Endothelial cell of umbilical vein (primary cell): ENCODE data around the gene AKAP13. TPM values are rescaled to one million over a fixed set of nuclear protein-coding genes. Genes with fewer than 3 reads are reported as not detected.

Experiments
- BruUV-seq: library from RNA; stranded (reverse); fragments of 400-500 nt; replicated peaks from 2 replicates; lab custom pipeline; 2021; lab: Mats Ljungman, UMichigan
- CTCF ChIA-PET: fragments of 300-600, 350-600 bp; sonication (Branson Sonifier 250); formaldehyde crosslinking; loops from one replicate; lab custom pipeline; 2021; ENCODE audit warnings: antibody characterized with exemption, inconsistent platforms; lab: Charles Lee
- POLR2A ChIA-PET: fragments of 300-600, 350-600 bp; sonication (Branson Sonifier 250); formaldehyde crosslinking; loops from one replicate; lab custom pipeline; 2021; ENCODE audit warnings: antibody characterized with exemption, inconsistent platforms; lab: Charles Lee
- DNase-seq: peaks from one replicate; pipeline ENCODE4 v3.0.0-alpha.2; 2011; ENCODE audit warnings: low read depth, low spot score
- FAIRE-seq: peaks from 2 replicates; lab custom pipeline; 2011; peaks lifted over from hg19 to GRCh38; lab: Jason Lieb, UNC
- H2AFZ ChIP-seq: 2 replicates; pipeline ENCODE4 v1.6.0; 2012; ENCODE audit warnings: low read depth, low read length, control low read depth, inconsistent platforms
- H3K27ac ChIP-seq: 2 replicates; pipeline ENCODE4 v1.5.1; 2011; ENCODE audit warnings: low read depth, mild to moderate bottlenecking, control low read depth, low read length, moderate library complexity; ENCODE audit not compliant: insufficient read depth
- H3K27me3 ChIP-seq, 2 experiments: 2 replicates each; pipeline versions ENCODE4 v1.6.0 to v1.6.1; 2011; ENCODE audit warnings: low read length in 2 of 2, mixed read lengths in 1 of 2; ENCODE audit not compliant: control insufficient read depth in 2 of 2, insufficient read depth in 2 of 2
- H3K36me3 ChIP-seq, 2 experiments: 2 replicates in 1 of 2; 3 replicates in 1 of 2; pipeline ENCODE4 v1.5.1; 2011; ENCODE audit warnings: low read length in 2 of 2, mild to moderate bottlenecking in 1 of 2, moderate library complexity in 1 of 2; ENCODE audit not compliant: control insufficient read depth in 2 of 2, insufficient read depth in 2 of 2; ENCODE audit errors: extremely low read depth in 1 of 2
- H3K4me1 ChIP-seq: 3 replicates; pipeline ENCODE4 v1.5.1; 2011; ENCODE audit warnings: mild to moderate bottlenecking, low read length; ENCODE audit not compliant: control insufficient read depth, insufficient read depth; ENCODE audit errors: extremely low read depth
- H3K4me2 ChIP-seq: 2 replicates; pipeline ENCODE4 v1.6.1; 2011; ENCODE audit warnings: low read length, control low read depth, mixed read lengths; ENCODE audit not compliant: insufficient read depth
- H3K4me3 ChIP-seq, 3 experiments: fragments of 200-600 bp in 1 of 3; sonication (generic), shearing (Covaris generic) in 1 of 3; replicated peaks in 1 of 3; 2 replicates each; pipeline ENCODE4 v1.5.1; 2011 to 2016; ENCODE audit warnings: control low read depth in 3 of 3, low read length in 3 of 3, mild to moderate bottlenecking in 2 of 3, inconsistent platforms in 1 of 3, low read depth in 1 of 3, moderate library complexity in 1 of 3; ENCODE audit not compliant: insufficient read depth in 1 of 3
- H3K79me2 ChIP-seq: 2 replicates; pipeline ENCODE4 v1.6.0; 2012; ENCODE audit warnings: low read length, inconsistent platforms; ENCODE audit not compliant: control insufficient read depth, insufficient read depth
- H3K9ac ChIP-seq: replicated peaks from 2 replicates; pipeline ENCODE3; 2011; ENCODE audit warnings: low read length, control low read depth; ENCODE audit not compliant: insufficient read depth; ENCODE audit errors: extremely low read depth
- H3K9me1 ChIP-seq: replicated peaks from 3 replicates; pipeline ENCODE4 v1.6.0; 2011; ENCODE audit warnings: mild to moderate bottlenecking, low read length; ENCODE audit not compliant: control insufficient read depth, insufficient read depth; ENCODE audit errors: extremely low read depth
- H3K9me3 ChIP-seq: replicated peaks from 2 replicates; pipeline ENCODE4 v1.5.1; 2012; ENCODE audit warnings: low read length, inconsistent platforms; ENCODE audit not compliant: control insufficient read depth, insufficient read depth
- H4K20me1 ChIP-seq: replicated peaks from 2 replicates; pipeline ENCODE3; 2011; ENCODE audit warnings: mild to moderate bottlenecking, low read length; ENCODE audit not compliant: control insufficient read depth, insufficient read depth; ENCODE audit errors: extremely low read depth
- EZH2 ChIP-seq: IDR thresholded peaks from 2 replicates; pipeline ENCODE4 v1.6.1; 2012; ENCODE audit warnings: borderline replicate concordance, low read depth, mild to moderate bottlenecking, moderate library complexity, low read length, inconsistent platforms; ENCODE audit not compliant: severe bottlenecking
- FOS ChIP-seq: IDR thresholded peaks from 2 replicates; pipeline ENCODE4 v1.6.1; 2011; ENCODE audit warnings: mild to moderate bottlenecking, low read length, moderate library complexity, borderline replicate concordance; ENCODE audit not compliant: insufficient read depth
- GATA2 ChIP-seq: IDR thresholded peaks from 2 replicates; pipeline ENCODE4 v1.7.0; 2011; ENCODE audit warnings: low read depth, mild to moderate bottlenecking, moderate library complexity, mixed read lengths, low read length; ENCODE audit not compliant: insufficient read length, insufficient read depth
- JUN ChIP-seq: IDR thresholded peaks from 2 replicates; pipeline ENCODE4 v1.6.1; 2011; ENCODE audit warnings: borderline replicate concordance, low read depth; ENCODE audit not compliant: insufficient read length, insufficient read depth
- MAX ChIP-seq: IDR thresholded peaks from 2 replicates; pipeline ENCODE4 v1.6.1; 2011; ENCODE audit not compliant: insufficient read depth, insufficient read length
- MYC ChIP-seq: IDR thresholded peaks from one replicate; pipeline ENCODE4 v1.6.1; 2011; ENCODE audit warnings: mild to moderate bottlenecking, low read depth, low read length
- POLR2A ChIP-seq: IDR thresholded peaks from 2 replicates; pipeline ENCODE4 v1.6.1; 2012; ENCODE audit warnings: low read depth, mild to moderate bottlenecking, control low read depth, low read length
- POLR2AphosphoS5 ChIP-seq: IDR thresholded peaks from 2 replicates; pipeline ENCODE4 v1.6.1; 2012; ENCODE audit warnings: low read depth, mild to moderate bottlenecking, control low read depth, low read length, moderate library complexity; ENCODE audit not compliant: insufficient read depth
- dilution Hi-C: fragments of 300-500 bp; cut with MboI; formaldehyde crosslinking; loops from one replicate; pipeline ENCODE4 v1.15.0; 2019; ENCODE audit warnings: low sequenced_read_pairs; ENCODE audit not compliant: extremely low pct_ligation_motif_present
- intact Hi-C: fragments of 100-400 bp; cut with micrococcal nuclease; formaldehyde crosslinking; loops from one replicate; pipeline ENCODE4 v1.10.0; 2022
- polyA plus RNA-seq, 4 experiments: library from polyadenylated mRNA; depleted of rRNA in 3 of 4; stranded (reverse) in 3 of 4; unstranded in 1 of 4; fragments of >200 nt; gene quantifications; 2 replicates each; pipeline versions ENCODE4 v1.2.1 to v1.2.3, GENCODE V29; 2011 to 2012; ENCODE audit warnings: missing spikeins in 1 of 4
- total RNA-seq: library from RNA; stranded (reverse); gene quantifications from 2 replicates; pipeline ENCODE4 v1.2.3, GENCODE V29; 2021
- TF ChIP-seq, protein P1 (sequence below), 2 donors: IDR thresholded peaks; 1 replicate in 1 of 2; 2 replicates in 1 of 2; pipeline ENCODE4 v1.5.1; 2011; ENCODE audit warnings: low read length in 2 of 2, mild to moderate bottlenecking in 2 of 2, moderate library complexity in 2 of 2, control low read depth in 1 of 2, inconsistent platforms in 1 of 2, low read depth in 1 of 2; ENCODE audit not compliant: insufficient read depth in 1 of 2; ENCODE audit errors: extremely low read depth in 1 of 2

Gene AKAP13
- total and polyA plus RNA-seq, 2 donors (not counting 3 experiments of a cell fraction or from before 2014, with no cell fraction given) = 22.8 to 87.8 TPM

DNA sequence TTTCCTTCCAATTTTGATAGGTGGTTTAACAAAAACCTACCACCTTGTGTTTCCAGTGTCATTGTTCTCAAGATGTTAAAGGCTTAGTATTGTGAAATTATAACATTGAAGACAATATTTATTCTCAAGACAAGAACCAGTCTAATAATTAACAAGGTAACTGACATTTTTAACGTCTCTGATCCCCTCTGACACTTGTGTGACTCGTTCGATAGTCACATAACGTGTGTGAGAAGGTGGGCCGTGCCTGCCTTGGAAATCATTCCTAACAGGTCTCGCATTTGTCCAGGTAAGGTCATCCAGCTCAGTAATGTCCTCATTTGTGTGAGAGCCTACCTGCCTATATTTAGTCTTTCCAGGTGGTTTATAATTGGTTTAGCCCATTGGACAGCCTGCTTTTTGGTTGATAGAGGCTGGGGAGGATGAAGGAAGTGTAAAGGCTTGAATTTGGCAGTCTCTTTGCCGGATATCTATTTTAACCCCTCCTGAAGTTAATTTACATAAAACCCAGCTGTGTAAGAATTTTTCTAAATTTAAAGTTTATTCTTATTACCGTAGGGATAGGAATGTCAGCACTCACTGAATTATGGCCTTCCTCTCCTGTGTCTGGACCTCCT, 94.4 kb downstream of the AKAP13 start:
- Histone ChIP-seq H3K9ac (no peak overlapping the region), H3K79me2 (peaks cover 35% of the 10 kb centered on the region), H3K4me3 (no peak overlapping the region), H3K9me3 (no peaks in the 10 kb centered on the region), H3K4me1 (peaks cover 40% of the 10 kb centered on the region), H3K27ac (no peak overlapping the region), H3K9me1 (no peaks in the 10 kb centered on the region), H3K4me2 (no peak overlapping the region), H3K27me3 (no peaks in the 10 kb centered on the region), H4K20me1 (peaks cover 25% of the 10 kb centered on the region), H3K36me3 (no peaks in the 10 kb centered on the region), H2AFZ (no peak overlapping the region)
- FAIRE-seq (no peak), DNase-seq (no peak)
- TF ChIP-seq, protein P1, sequence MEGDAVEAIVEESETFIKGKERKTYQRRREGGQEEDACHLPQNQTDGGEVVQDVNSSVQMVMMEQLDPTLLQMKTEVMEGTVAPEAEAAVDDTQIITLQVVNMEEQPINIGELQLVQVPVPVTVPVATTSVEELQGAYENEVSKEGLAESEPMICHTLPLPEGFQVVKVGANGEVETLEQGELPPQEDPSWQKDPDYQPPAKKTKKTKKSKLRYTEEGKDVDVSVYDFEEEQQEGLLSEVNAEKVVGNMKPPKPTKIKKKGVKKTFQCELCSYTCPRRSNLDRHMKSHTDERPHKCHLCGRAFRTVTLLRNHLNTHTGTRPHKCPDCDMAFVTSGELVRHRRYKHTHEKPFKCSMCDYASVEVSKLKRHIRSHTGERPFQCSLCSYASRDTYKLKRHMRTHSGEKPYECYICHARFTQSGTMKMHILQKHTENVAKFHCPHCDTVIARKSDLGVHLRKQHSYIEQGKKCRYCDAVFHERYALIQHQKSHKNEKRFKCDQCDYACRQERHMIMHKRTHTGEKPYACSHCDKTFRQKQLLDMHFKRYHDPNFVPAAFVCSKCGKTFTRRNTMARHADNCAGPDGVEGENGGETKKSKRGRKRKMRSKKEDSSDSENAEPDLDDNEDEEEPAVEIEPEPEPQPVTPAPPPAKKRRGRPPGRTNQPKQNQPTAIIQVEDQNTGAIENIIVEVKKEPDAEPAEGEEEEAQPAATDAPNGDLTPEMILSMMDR (IDR thresholded peaks at IDR 0.05; ENCODE audit: extremely low read depth in 1 of 2, insufficient read depth in 1 of 2, low read depth in 1 of 2, low read length in 2 of 2) = no peak
- TF ChIP-seq MYC = no peak
- TF ChIP-seq POLR2AphosphoS5 = no peak
- no peak for TF ChIP-seq POLR2A
- no peak for TF ChIP-seq FOS
- no peak for TF ChIP-seq JUN
- no peak for TF ChIP-seq EZH2
- no peak for TF ChIP-seq MAX
- TF ChIP-seq GATA2 = no peak
- intact Hi-C loops = no loop called here
- dilution Hi-C loops = no loop called here
- BruUV-seq = no TSS peak
- ChIA-PET POLR2A (no interaction called here), CTCF (interaction anchor here (1.2 to 4.6 kb wide), 5 partner anchors 13 to 178 kb away, joined by 3 to 33 read pairs (median 7); no protein-coding TSS in a partner anchor)
